Panc1 (cell line): ENCODE data around the gene SLAMF7.

Experiments used
- CTCF ChIP-seq: fragments of 450-650 bp; IDR thresholded peaks from 2 replicates; pipeline ENCODE4 v1.5.1; 2017; ENCODE audit warnings: mild to moderate bottlenecking
- POLR2AphosphoS5 ChIP-seq: IDR thresholded peaks from 2 replicates; pipeline ENCODE4 v1.6.1; 2012; ENCODE audit warnings: mild to moderate bottlenecking, low read depth, low read length, moderate library complexity
- SIN3A ChIP-seq: IDR thresholded peaks from 2 replicates; pipeline ENCODE4 v1.6.1; 2012; ENCODE audit warnings: low read depth, mild to moderate bottlenecking, low read length, moderate library complexity, borderline replicate concordance; ENCODE audit not compliant: insufficient read depth

GRCh38 chr1:160722726-160723125 lies 16.3 kb upstream of the SLAMF7 start:
- TF ChIP-seq POLR2AphosphoS5 = no peak
- TF ChIP-seq SIN3A = no peak
- no peak for TF ChIP-seq CTCF
